T47D (cell line): ENCODE results near the gene GPR31.

Experiments used
- DNase-seq, 2 experiments: peaks; one replicate each; pipeline versions ENCODE4 v3.0.0 to v3.0.0-alpha.2; 2011 to 2012; ENCODE audit warnings: low read depth in 1 of 2, low spot score in 1 of 2
- JUND ChIP-seq: IDR thresholded peaks from 2 replicates; pipeline ENCODE4 v1.6.1; 2012; ENCODE audit warnings: low read depth
- in situ Hi-C: cut with HindIII; loops from 2 replicates; pipeline ENCODE4 v1.10.0; 2016; ENCODE audit warnings: low sequenced_read_pairs, low pct_unique_long_range_greater_than_20kb

The GPR31 gene

DNA sequence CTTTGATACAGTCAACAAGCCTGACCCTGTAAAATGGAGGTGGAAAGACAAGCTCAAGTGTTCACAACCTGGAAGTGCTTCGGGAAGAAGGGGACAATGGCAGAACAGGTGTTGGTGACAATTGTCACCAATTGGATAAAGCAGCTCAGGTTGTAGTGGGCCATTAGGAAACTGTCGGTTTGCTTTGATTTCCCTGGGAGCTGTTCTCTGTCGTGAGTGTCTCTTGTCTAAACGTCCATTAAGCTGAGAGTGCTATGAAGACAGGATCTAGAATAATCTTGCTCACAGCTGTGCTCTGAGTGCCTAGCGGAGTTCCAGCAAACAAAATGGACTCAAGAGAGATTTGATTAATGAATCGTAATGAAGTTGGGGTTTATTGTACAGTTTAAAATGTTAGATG is 19.9 kb downstream of the GPR31 start:
- no peak for TF ChIP-seq JUND
- in situ Hi-C loops = no loop called here
- no peak for DNase-seq

- DNase-seq = no peak
- TF ChIP-seq JUND = no peak
- in situ Hi-C loops = no loop called here
Measured at GRCh38 chr6:167137081-167137480, 20.7 kb downstream of the GPR31 start.

DNA sequence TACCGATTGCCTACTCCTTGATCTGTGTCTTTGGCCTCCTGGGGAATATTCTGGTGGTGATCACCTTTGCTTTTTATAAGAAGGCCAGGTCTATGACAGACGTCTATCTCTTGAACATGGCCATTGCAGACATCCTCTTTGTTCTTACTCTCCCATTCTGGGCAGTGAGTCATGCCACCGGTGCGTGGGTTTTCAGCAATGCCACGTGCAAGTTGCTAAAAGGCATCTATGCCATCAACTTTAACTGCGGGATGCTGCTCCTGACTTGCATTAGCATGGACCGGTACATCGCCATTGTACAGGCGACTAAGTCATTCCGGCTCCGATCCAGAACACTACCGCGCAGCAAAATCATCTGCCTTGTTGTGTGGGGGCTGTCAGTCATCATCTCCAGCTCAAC is 21.4 kb downstream of the GPR31 start:
- in situ Hi-C loops = no loop called here

DNA sequence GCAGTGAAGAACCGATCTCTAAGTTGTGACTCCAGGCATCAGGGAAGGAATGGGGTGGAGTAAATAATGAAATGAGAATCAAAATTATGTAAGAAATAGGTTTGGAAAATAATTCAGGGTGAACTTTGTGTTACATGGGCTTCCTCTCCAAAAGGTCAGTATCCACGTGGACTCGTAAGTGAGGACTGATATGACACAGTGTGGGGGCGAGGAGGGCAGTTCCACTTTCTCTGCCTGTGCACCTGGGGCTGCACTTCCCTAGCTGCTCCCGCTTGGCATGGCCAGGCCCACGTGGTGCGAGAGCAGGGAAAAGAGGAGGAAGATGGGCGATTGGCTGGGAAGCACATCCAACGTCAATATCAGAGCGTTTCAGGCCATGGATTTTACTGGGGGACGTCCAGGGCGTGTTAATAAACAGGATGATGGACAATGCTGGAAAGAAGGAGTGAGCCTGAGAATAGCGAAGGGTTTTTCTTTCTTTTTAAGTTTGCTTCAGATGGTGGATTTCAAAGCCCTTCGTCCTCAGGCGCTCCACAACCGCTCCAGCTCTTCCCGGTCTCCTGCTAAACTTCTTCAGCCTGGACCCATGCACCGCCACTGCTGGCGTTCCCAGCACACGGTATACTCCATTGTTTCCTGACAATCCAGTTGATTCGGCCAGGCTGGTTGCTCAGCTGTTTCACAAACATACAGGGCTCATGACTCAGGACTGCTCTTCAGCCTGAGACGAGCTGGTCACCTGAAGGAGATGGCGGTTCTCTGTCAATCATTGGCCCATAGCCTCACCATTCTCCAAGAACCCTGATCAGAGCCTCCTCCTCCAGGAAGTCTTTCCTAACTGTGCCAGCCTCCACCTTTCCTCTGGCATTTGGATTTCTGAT is 23.1 kb downstream of the GPR31 start:
- DNase-seq = no peak
- TF ChIP-seq JUND = no peak
- in situ Hi-C loops = no loop called here

More for the DNA sequence above, 21.4 kb downstream of the GPR31 start:
- no peak for TF ChIP-seq JUND
- no peak for DNase-seq

GRCh38 chr6:167130712-167131684 is 26.8 kb downstream of the GPR31 start:
- in situ Hi-C loops = no loop called here
- no peak for TF ChIP-seq JUND
- DNase-seq = no peak

- DNase-seq = no peak
- no peak for TF ChIP-seq JUND
- in situ Hi-C loops = no loop called here
Measured at GRCh38 chr6:167130008-167130677, 27.6 kb downstream of the GPR31 start.

GRCh38 chr6:167129562-167129961 is 28.2 kb downstream of the GPR31 start:
- in situ Hi-C loops = no loop called here
- TF ChIP-seq JUND = no peak
- no peak for DNase-seq

DNA sequence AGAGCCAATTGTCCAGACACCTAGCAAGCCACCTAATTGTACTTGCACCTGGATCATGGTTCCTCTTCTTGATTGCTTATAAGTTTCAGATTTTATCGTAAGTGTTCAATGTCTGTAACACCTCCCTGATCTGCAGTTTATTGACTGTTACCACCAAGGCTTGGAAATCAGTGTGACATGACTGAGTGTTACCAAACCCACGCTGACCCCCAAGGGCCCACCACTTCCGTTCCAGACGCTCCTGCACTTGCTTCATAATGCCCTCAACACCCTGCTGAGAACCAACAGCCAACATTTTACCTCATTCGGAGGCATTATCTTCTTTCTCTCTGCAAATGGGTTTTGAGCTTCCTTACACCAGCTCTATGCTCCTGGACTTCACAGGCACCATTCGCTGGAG is 28.6 kb downstream of the GPR31 start:
- in situ Hi-C loops = no loop called here
- no peak for TF ChIP-seq JUND
- DNase-seq = no peak

DNA sequence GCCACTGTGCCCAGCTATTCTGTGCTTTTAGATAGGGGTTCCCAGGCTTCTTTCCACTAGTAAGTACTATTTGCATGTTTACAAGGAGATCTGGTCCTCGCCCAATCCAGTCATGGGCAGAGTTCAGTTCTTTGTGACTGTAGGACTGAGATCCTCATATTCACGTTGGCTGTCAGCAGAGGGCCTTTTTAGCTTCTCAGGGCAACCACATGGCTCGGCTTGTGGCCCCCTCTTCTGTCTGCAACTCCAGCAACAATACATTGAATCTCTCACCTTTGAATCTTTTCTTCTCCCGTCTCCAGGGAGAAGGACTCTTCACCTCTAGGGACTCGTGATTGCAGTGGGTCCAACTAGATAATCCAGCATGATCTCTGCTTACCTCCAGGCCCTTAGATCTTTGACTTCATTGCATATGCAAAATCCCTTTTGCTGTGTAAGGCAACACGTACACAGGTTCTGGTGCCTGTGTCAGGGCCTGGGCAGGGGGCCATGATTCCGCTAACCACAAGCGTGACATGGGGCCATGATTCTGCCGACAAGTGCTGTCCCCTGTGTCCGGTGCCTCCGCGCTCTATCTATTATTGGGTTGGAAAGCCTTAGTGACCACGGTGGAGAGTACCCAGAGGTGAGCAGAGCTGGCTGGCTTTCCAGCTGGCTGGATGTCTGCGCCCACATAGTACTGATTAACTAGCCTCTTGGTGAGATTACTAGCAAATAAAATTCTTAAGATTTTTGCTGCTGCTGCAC is 29.8 kb downstream of the GPR31 start:
- TF ChIP-seq JUND = no peak
- in situ Hi-C loops = no loop called here
- no peak for DNase-seq

DNA sequence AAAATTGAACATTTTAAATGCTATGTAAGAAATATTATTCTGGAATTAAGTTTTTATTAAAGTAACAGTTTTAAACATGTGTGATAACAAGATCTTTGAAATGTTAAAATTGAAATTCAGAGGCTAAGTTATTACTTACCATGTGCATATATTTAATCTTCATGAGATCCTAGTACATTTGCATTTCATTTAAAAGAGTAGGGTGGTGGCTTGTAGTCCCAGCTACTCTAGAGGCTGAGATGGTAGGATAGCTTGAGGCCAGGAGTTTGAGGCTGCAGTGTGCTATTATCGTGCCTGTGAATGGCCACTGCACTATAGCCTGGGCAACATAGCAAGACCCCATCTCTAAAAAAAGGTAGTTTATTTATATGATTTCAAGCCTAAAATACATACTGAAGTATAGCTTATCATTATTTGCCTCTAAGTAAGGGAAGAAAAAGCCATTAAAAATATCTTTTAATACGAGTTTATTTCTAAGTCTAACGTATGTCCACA is 31.9 kb downstream of the GPR31 start:
- in situ Hi-C loops = no loop called here
- TF ChIP-seq JUND = no peak
- no peak for DNase-seq

GRCh38 chr6:167125410-167125809 is 32.4 kb downstream of the GPR31 start:
- in situ Hi-C loops = no loop called here
- no peak for TF ChIP-seq JUND
- no peak for DNase-seq

GRCh38 chr6:167124753-167125152 is 33.0 kb downstream of the GPR31 start:
- TF ChIP-seq JUND = no peak
- in situ Hi-C loops = no loop called here
- DNase-seq = no peak
